HCT116 (cell line): ENCODE data around the gene CD82.

Source experiments
- CTCF ChIP-seq, 3 experiments: fragments of 200-600 bp in 1 of 3; sonication (generic) in 1 of 3; IDR thresholded peaks in 2 of 3; conservative IDR thresholded peaks in 1 of 3; 2 replicates each; pipeline ENCODE4 v1.5.1; 2012 to 2017; ENCODE audit warnings: low read depth in 2 of 3, low read length in 2 of 3, antibody characterized with exemption in 1 of 3, borderline replicate concordance in 1 of 3, control low read depth in 1 of 3, mild to moderate bottlenecking in 1 of 3, mixed read lengths in 1 of 3, mixed run types in 1 of 3, moderate library complexity in 1 of 3; ENCODE audit not compliant: insufficient read depth in 1 of 3
- ELF1 ChIP-seq: IDR thresholded peaks from 2 replicates; pipeline ENCODE4 v1.6.1; 2012; ENCODE audit warnings: low read depth, borderline replicate concordance
- EZH2 ChIP-seq: fragments of 200-600 bp; sonication (generic); IDR thresholded peaks from 2 replicates; pipeline ENCODE4 v1.6.1; 2017; ENCODE audit warnings: antibody characterized with exemption, mixed run types
- EZH2phosphoT487 ChIP-seq: fragments of 200-600 bp; IDR thresholded peaks from 2 replicates; pipeline ENCODE4 v1.6.1; 2018; ENCODE audit warnings: antibody characterized with exemption, borderline replicate concordance
- FOSL1 ChIP-seq: IDR thresholded peaks from 2 replicates; pipeline ENCODE4 v1.6.1; 2012; ENCODE audit warnings: low read depth
- JUND ChIP-seq: IDR thresholded peaks from 2 replicates; pipeline ENCODE4 v1.6.1; 2012
- MAX ChIP-seq: IDR thresholded peaks from 2 replicates; pipeline ENCODE4 v1.6.1; 2012
- POLR2A ChIP-seq: IDR thresholded peaks from 2 replicates; pipeline ENCODE4 v1.7.0; 2011; ENCODE audit warnings: borderline replicate concordance; ENCODE audit not compliant: insufficient read depth, insufficient read length; ENCODE audit errors: extremely low read depth
- POLR2AphosphoS5 ChIP-seq: IDR thresholded peaks from 2 replicates; pipeline ENCODE4 v1.6.1; 2011; ENCODE audit warnings: mild to moderate bottlenecking, low read depth, low read length, moderate library complexity
- RAD21 ChIP-seq: IDR thresholded peaks from 2 replicates; pipeline ENCODE4 v1.6.1; 2012; ENCODE audit warnings: low read depth, mild to moderate bottlenecking
- REST ChIP-seq: IDR thresholded peaks from 2 replicates; pipeline ENCODE4 v1.6.1; 2012; ENCODE audit warnings: low read depth
- SP1 ChIP-seq: IDR thresholded peaks from 2 replicates; pipeline ENCODE4 v1.6.1; 2012; ENCODE audit warnings: low read depth

GRCh38 chr11:44651535-44652155 is 86.2 kb downstream of the CD82 start:
- no peak for TF ChIP-seq CTCF (IDR thresholded peaks at IDR 0.05 in 2 of 3, conservative IDR thresholded peaks at IDR 0.05 in 1 of 3; ENCODE audit: borderline replicate concordance in 1 of 3, insufficient read depth in 1 of 3, low read depth in 2 of 3, low read length in 2 of 3)
- no peak for TF ChIP-seq POLR2A
- TF ChIP-seq MAX, result no peak
- TF ChIP-seq ELF1, result no peak
- no peak for TF ChIP-seq POLR2AphosphoS5
- TF ChIP-seq SP1, result no peak
- no peak for TF ChIP-seq JUND
- TF ChIP-seq EZH2phosphoT487, result no peak
- TF ChIP-seq RAD21, result no peak
- TF ChIP-seq EZH2, result no peak
- TF ChIP-seq FOSL1, result no peak
- TF ChIP-seq REST, result no peak
